HG03095 (cell line): ENCODE measurements around the gene TMEM94.
"Not testable (repeated sequence)": the region's sequence is repeated elsewhere in the genome, so short reads cannot be mapped to it uniquely, and the experiment has no call there.

Experiments used
- ATAC-seq: cut with Tn5 transposase; IDR thresholded peaks from one replicate; pipeline ENCODE4 v1.9.1; 2021; ENCODE audit warnings: moderate library complexity; ENCODE audit not compliant: unreplicated experiment

The TMEM94 gene

DNA sequence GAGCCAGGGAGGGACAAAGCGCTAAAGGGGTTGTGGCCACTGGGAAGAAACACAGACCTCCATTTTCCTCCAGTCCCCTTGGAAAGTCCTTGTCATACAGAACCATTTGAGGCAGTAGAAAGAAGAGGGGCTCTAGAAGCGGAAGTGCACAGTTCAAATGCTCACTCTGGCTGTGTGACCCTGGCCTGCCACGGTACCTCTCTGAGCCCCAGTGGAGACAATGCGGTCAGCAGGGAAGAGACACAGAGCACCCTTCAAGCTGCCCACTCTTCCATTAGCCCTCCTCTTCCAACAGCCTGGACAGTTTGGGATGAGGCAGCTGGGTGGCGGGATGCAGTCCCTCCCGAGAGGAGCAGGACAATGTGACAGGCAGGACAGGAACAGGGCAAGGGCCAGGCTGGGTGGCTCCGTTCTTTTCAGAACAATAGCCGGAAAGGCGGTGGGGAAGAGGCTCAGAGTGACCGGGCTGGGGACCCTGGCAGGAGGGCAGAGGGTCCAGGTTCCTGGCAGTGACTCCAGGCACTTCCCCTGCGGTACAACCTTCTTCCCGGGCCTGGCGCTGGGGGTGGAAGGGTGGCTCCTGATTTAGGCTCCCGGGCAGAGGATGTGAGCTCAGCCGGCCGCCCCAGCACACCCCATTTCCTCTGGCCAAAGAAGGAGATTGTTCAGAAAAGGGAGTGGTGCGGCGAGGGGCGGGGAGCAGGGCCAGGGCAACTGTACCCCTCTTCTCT lies 53.3 kb downstream of the TMEM94 start:
- ATAC-seq: no peak

DNA sequence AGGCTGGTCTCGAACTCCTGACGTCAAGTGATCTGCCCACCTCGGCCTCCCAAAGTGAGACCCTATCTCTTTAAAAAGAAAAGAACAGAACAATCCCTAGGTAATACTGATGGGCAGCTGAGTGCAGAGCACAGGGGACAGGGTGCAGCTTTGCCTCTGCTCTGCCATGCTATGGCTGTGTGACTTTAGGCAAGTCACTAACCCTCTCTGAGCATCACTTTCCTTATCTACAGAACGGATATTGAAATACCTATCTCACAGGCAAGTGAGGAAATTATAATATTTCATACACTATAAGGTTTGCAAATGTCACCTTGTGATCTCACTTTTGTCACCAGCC lies 54.8 kb downstream of the TMEM94 start:
- ATAC-seq: no peak

DNA sequence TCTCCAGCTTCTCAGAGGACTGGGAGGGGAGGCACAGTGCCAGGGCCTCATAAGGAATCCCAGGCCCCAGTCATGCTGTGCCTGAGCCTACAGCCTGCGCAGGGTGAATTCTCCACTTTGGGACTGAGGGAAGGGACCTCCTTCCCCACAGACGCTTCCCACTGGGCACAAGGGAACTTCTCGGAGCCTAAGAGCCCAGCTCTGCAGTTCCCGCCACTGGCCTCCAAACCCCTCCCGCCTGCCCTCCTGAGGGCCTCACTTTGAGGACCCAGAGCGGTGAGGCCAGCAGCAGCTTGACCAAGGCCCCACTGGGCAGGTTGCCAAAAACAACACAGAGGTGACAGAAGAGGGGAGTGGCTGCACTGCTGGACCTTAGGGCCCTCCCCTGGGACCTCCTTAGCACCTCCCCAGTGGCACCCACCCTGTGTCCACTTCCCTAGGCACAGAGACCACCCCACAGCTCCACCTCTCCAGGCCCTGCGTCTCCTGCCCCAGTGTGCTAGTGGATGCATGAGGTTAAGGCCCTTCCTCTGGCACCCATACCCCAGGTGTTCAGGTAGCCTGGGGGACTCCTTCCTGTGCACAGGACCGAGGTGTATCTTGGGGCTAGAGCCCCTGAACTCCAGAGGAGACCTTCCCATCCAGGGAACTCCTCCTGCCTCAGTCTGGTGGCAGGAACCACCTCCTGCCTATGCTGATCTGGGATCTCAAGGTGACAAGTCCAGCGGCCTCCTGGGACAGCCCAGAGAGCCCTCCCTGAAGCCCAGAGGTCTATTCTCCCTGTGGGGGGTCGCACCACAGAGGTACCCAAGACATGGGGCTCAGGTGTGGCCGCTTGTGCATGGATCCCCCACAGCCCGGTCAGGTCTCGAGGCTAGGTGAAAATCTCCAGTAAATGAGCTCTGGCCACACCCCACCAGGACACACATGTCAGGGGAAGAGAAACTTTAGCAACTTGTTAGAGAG lies 55.5 kb downstream of the TMEM94 start:
- no peak for ATAC-seq

DNA sequence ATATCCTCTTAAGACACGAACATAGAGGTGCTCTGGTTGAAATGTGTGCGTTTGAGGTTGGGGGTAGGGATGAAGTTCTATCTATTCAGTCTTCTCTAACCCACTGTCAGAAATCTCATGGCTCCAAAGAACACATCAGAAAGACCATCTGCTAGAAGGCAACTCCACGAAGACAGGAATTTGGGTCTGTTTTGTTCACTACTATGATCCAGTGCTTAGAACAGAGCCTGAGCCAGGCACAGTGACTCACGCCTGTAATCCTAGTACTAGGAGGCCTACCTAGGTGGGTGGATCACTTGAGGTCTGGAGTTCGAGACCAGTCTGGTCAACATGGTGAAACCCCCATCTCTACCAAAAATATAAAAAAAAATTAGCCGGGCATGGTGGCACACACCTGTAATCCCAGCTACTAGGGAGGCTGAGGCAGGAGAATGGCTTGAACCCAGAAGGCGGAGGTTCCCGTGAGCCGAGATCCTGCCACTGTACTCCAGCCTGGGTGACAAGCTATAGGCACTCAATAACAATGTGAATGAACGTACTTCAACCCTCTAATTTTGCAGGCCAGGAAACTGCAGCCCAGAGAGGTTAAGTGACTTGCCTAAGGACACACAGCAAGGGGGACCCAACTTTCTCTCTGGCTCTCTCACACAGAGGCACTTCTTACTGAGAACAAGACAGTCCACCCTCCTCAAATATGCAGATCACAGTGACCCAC lies 56.6 kb downstream of the TMEM94 start:
- ATAC-seq: no peak

DNA sequence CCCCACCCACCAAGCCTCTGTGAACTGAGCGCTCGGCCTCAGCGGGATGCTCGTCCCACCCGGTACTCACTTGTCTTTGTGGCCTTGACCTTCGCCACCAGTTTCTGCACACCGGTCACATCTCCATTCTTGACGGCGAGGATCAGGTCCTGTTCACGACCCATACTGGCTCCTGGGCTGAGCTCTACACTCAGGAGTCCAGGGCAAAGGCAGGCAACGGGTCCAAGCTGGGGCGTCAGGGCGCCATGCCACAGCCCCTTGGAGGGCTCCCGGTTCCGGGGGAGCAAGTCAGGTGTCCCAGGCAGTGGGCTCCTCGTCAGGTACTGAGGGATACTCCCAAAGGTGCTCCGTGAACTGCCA lies 57.2 kb downstream of the TMEM94 start:
- ATAC-seq: no peak

DNA sequence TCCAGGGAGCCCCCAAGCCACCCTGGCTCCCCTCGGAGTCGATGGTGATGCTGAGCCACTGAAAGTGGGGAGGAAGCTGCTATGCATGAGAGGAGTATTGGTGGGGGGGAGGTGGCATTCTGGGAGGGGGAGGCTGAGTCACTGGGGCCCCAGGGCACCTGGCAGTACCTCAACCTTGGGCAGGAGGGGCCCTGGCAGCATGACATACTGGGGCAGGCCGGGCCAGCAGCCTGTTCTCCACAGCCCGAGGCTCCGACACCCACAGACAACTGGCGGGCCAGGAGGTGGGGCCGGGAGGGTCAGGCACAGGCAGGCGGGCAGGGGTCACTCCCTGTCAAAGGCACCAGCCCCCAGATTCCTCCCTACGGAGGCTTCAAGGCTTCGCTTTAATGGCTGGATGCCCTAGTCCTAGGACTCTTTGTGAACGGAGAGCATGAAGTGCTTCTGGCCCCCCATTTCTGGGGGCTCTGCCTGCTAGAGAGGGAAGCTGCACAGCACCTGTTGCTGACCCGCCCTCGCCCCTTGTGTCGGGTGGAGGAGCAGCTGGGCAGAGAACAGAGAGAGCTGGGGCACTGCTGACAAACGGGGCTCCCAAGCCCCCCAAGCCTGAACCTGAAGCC lies 58.0 kb downstream of the TMEM94 start:
- ATAC-seq: no peak

DNA sequence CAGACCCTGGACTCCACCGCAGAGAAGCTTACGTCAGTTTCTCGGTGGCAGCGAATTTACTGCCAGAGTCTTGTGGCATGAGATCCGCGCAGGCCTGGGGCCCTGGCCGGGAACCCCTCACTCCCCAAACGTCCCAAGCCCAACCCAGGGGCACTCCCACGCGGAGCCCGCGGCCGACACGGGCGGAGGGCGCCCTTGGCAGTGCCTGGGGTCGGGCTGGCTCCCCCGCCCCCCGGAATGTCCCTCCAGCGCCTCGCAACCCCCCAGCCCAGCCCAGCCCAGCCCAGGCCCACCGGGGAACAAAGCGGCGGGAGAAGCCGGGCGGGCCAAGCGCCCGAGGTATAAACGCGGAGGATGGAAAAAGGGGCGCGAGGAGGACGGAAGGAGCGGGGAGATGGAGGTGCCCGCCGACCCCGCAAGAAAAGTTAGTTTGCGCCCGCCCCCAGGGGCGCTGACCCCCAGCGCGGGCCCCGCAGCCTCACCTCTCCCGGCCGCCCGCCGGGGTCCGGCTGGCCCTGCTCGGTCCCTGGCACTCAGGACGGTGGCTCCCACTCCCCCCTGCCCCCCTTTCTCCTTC lies 58.6 kb downstream of the TMEM94 start:
- ATAC-seq: no peak

DNA sequence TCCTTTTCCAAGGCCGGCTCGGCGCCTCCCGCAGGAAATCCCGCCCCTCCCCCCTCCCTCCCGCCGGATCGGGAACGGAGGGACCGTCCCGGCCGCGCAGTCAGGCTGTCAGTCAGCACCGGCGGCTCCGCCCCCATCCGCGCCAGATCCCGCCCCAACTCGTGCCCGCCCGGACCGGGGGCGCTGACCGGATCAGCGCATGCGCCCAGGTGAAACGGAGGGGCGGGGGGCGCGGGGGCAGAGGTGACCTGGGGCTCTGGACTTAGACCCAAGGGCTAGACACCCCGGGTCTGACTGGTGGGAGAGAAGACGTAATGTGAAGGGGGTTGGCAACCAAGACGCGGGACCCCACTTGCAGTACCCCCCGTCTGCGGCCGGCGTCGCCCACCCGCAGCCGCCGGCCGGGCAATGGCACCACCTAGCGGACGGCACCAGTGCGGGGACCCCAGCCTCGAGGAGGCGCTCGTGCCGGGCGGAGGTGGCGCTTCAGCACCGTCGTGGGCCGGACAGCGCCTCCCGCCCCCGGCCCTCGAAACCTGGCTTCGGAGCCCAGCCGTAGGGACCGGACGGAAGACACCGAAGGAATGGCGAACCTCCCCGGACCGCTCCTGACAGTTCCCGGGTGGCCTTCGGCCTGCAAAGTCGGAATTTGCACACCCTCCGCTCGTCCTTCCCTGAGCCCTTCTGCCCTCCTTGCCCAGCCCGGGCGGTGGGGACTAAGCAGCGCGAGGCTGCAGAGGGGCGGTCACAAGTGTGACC lies 59.2 kb downstream of the TMEM94 start, which contains the start of gene CASKIN2:
Gene CASKIN2 (minus strand): TSS at position 42 of the 759 bp plus-strand sequence. CDS start 1,733 bp downstream, outside the sequence.
- peak; percentile 28 for ATAC-seq

DNA sequence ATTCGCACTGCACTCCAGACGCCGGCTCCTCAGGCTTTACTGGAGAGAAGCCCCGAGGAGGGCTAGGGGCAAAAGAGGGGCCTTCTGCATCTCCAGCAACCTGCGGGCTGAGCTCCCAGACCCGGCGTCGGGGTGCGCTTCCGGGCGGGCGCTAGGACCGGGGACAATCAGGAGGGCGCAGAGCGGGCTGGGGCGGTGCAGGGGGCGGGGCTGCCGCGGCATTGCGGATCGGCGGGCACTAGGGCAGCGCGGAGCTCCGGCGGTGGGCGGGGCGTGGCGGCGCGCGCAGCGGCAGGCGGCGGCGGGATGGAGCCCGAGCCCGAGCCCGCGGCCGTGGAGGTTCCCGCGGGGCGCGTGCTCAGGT lies 59.8 kb downstream of the TMEM94 start, which contains the start of gene TSEN54:
Gene TSEN54 (plus strand): TSS at position 274 of the 364 bp plus-strand sequence. CDS start 33 bp downstream, at position 307.
- ATAC-seq: peak; percentile 59

DNA sequence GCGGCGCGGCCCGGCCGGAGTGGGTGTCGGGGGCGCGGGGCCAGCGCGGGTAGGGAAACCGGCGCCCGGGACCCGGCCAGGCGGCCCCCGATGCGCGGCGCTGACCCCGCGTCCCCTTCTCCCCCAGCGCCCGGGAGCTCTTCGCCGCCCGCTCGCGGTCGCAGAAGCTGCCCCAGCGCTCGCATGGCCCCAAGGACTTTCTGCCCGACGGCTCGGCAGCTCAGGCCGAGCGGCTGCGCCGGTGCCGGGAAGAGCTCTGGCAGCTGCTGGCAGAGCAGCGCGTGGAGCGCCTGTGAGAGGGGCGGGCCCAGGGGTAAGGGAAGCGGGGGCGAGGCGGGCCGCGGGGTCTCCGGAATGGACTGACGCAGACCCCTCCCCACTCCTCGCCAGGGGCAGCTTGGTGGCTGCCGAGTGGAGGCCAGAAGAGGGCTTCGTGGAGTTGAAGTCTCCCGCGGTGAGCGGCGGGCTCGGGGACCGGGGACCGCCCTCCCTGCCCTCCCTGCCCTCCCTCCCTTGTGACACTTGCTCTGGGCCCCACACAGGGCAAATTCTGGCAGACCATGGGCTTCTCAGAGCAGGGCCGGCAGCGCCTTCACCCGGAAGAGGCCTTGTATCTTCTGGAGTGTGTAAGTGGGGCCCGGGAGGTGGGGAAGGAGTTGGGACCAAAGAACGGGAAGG lies 60.3 kb downstream of the TMEM94 start:
- peak; percentile 8 for ATAC-seq

DNA sequence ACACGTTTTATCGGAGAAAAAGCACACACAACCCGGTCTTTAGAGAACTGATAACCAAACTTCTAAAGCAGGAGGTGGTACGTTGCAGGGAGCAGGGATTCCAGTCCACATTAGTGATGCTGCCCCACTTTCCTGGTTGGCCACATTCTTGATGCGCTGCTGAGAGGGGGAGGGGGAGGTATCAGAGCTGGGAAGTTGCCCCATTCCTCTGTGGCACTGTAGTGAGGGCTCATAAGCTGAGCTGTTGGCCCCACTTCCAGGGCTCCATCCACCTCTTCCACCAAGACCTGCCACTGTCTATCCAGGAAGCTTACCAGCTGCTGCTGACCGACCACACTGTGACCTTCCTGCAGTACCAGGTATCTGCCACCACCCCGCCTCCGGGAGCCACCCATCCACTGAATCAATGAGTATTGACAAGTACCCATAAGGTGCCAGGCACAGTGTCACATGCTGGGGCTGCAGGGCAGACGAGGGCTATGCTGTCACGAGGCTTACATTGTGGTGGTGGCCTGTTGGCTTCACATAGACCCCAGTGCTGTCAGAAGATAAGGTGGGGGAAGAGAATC lies 60.9 kb downstream of the TMEM94 start:
- no peak for ATAC-seq

DNA sequence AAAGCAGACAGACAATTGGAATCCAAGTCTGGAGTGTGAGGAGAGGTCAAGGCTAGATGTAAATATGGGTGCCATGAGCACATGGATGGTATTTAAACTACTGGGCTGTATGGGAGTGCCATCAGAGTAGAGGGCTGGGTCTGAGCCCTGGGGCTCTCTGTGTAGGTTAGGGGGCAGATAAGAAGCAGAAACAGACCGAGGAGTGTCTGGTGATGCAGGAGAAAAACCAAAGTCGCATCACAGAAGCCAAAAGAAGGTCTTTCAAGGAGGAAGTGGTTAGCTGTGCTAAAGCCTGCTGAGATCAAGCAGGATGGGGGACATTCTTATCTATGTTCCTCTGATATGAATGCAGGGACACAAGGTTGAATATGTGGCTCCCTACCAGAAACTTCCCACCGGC lies 61.8 kb downstream of the TMEM94 start:
- ATAC-seq: no peak

DNA sequence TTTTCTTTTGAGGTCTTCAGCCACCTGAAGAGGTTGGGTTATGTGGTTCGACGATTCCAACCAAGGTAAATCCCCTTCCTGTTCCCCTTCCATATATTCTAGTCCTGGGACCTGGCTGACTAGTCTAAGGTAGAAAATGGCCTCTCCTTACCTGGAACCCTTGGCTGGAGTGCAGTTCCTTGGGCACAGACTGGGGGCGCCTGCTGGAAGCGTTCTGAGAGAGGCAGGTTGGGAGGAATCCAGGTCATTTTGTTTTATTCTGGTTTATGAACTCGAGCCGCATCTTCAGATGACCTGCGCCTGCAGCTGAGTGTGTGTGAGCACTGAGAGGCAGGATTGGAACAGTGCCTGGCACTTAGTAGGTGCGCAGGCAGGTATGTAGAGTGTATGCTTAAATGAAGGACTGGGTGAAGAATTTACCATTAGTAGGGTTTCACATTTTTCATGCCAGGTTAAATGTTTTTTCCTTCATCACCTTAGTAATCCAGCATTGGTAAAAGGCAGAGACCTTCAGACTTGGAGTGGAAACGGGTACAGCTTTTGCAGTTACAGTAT lies 62.6 kb downstream of the TMEM94 start:
- ATAC-seq: no peak

DNA sequence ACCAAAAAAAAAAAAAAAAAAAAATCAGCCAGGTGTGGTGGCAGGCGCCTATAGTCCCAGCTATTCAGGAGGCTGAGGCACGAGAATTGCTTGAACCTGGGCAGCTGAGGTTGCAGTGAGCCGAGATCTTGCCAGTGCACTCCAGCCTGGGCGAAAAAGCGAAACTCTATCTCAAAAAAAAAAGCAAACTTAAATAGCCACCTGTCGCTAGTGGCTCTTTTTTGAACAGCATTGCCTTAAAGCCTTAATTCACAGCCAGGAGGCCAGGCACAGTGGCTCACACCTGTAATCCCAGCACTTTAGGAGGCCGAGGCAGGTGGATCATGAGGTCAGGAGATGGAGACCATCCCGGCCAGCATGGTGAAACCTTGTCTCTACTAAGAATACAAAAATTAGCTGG lies 64.0 kb downstream of the TMEM94 start:
- ATAC-seq: not testable (repeated sequence)

DNA sequence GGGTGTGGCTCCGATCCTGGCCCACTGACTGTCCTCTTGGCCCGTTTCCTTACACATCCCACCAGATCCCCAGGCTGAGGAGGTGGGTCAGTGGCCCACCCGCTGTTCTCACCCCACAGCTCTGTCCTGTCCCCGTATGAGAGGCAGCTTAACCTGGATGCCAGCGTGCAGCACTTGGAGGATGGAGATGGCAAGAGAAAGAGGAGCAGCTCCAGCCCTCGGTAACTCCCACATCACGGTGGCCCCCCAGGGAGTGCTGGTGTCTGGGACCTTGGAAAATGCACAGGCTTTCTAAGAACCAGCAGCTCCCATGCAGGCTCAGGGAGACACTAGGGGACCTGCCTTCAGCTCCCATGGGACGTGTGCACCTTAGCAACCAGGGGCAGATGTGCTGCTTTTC lies 64.9 kb downstream of the TMEM94 start:
- ATAC-seq: no peak

DNA sequence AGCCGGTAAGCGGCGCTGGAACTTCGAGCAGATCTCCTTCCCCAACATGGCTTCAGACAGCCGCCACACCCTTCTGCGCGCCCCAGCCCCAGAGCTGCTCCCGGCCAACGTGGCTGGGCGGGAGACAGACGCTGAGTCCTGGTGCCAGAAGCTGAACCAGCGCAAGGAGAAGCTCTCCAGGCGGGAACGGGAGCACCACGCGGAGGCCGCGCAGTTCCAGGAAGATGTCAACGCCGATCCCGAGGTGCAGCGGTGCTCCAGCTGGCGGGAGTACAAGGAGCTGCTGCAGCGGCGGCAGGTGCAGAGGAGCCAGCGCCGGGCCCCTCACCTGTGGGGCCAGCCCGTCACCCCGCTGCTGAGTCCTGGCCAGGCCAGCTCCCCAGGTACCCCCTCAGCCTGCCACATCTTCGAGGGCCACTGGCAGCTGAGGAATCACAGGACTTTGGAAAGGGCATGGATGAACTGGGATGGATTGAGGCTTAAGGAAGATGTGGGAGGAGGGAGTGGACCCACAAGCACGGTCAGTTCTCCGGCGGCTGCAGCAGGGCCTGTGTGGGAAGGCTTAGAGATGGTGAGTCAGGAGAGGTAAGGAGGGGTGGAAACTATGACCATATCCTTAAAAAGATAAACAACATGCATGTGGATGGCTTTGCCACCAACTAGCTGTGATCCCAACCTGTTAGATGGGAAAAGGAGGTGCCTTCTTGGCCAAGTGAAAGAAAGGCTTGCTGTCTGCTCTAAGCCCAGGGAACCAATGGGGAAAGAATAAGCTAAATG lies 65.7 kb downstream of the TMEM94 start:
- ATAC-seq: no peak

DNA sequence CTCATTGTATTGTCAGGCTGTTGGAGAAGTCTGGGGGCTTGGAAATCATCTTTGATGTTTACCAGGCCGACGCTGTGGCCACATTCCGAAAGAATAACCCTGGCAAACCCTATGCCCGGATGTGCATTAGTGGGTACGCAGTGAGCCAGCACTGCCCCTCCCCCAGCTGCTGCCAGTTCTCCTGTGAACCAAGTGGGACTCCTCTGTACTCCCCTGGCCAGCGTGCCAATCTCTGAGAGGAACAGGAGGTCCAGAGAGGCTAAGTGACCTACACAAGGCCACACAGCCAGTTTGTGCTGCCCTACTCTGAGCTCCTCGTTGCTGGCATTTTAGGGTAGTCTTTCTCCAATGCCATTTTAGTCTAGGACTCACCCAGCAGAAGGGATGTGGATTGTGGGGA lies 67.2 kb downstream of the TMEM94 start:
- ATAC-seq: no peak
